ENCODE measurements around the gene EIF5. TPM values are rescaled to one million over a fixed set of nuclear protein-coding genes. Genes with fewer than 3 reads are reported as not detected.

Gene EIF5
- total RNA-seq, 1 donor from 2014 or later = 228 TPM

- H3K36me3 Mint-ChIP-seq (ENCODE audit: low read depth, unreplicated experiment) = no peaks in the 10 kb centered on the region
- no peak overlapping the region for H3K4me3 Mint-ChIP-seq (ENCODE audit: unreplicated experiment)
- no peaks in the 10 kb centered on the region for H3K9me3 Mint-ChIP-seq (ENCODE audit: unreplicated experiment)
- TF ChIP-seq CTCF (IDR thresholded peaks at IDR 0.05; ENCODE audit: unreplicated experiment) = peak; percentile 17
- no peak for DNase-seq (ENCODE audit: low spot score)
- H3K27me3 Mint-ChIP-seq (ENCODE audit: unreplicated experiment) = no peaks in the 10 kb centered on the region
- no peak overlapping the region for H3K27ac Mint-ChIP-seq (ENCODE audit: unreplicated experiment)
- no peaks in the 10 kb centered on the region for H3K4me1 Mint-ChIP-seq (ENCODE audit: unreplicated experiment)
Observed at GRCh38 chr14:103298620-103299019, 35.4 kb upstream of the EIF5 start.

DNA sequence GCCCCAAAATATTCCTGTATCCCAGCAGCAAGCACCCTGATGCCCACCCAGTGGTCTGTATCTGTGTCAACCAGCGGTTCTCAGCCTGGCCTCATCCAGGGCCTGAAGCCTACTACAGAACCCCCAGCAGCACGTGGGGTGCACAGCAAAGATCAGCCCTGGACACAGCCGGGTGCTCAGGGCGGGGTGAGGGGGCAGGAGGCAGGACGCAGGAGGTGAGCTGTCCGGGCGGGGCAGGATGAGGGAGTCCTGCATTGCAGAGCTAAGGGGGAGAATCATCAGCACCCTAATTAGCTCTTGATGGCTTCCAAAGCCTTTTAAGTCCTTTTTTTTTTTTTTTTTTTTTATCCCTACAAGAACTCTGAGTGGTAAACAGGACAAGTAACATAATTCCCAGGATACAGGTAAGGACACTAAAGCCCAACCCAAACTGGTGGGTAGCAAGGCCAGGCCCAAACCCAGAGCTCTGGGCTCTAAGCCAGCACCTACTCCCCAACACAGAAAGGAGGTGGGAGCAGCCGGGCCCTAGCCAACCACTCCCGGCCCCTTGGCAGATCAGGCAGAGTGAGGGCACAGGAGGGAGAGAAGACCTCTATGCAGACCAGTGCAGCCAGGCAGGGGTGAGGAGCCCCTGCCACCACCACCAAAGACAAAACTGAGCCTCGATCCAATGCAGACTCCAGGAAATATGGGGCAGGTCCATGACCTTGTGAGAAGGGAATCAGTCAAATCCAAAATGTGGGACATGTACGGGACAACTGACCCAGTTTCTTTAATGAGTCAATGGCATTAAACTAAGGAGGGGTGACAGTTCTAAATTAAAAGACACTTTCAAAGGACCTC is 32.3 kb upstream of the EIF5 start:
- Mint-ChIP-seq H3K36me3 (ENCODE audit: low read depth, unreplicated experiment) (no peaks in the 10 kb centered on the region), H3K27ac (ENCODE audit: unreplicated experiment) (no peak overlapping the region), H3K4me1 (ENCODE audit: unreplicated experiment) (no peaks in the 10 kb centered on the region), H3K9me3 (ENCODE audit: unreplicated experiment) (no peaks in the 10 kb centered on the region), H3K27me3 (ENCODE audit: unreplicated experiment) (no peaks in the 10 kb centered on the region), H3K4me3 (ENCODE audit: unreplicated experiment) (no peak overlapping the region)
- no peak for DNase-seq (ENCODE audit: low spot score)
- TF ChIP-seq CTCF (IDR thresholded peaks at IDR 0.05; ENCODE audit: unreplicated experiment) = no peak

- no peaks in the 10 kb centered on the region for H3K9me3 Mint-ChIP-seq (ENCODE audit: unreplicated experiment)
- no peaks in the 10 kb centered on the region for H3K36me3 Mint-ChIP-seq (ENCODE audit: low read depth, unreplicated experiment)
- TF ChIP-seq CTCF (IDR thresholded peaks at IDR 0.05; ENCODE audit: unreplicated experiment) = no peak
- peaks cover 4% of the 10 kb centered on the region for H3K27me3 Mint-ChIP-seq (ENCODE audit: unreplicated experiment)
- H3K4me3 Mint-ChIP-seq (ENCODE audit: unreplicated experiment) = no peak overlapping the region
- DNase-seq (ENCODE audit: low spot score) = no peak
- H3K27ac Mint-ChIP-seq (ENCODE audit: unreplicated experiment) = no peak overlapping the region
- H3K4me1 Mint-ChIP-seq (ENCODE audit: unreplicated experiment) = no peaks in the 10 kb centered on the region
Observed at GRCh38 chr14:103302966-103303365, 31.1 kb upstream of the EIF5 start.

GRCh38 chr14:103304706-103305105 is 29.3 kb upstream of the EIF5 start:
- no peak for TF ChIP-seq CTCF (IDR thresholded peaks at IDR 0.05; ENCODE audit: unreplicated experiment)
- H3K4me3 Mint-ChIP-seq (ENCODE audit: unreplicated experiment) = no peak overlapping the region
- H3K27ac Mint-ChIP-seq (ENCODE audit: unreplicated experiment) = no peak overlapping the region
- H3K4me1 Mint-ChIP-seq (ENCODE audit: unreplicated experiment) = no peaks in the 10 kb centered on the region
- no peak for DNase-seq (ENCODE audit: low spot score)
- peaks cover 7% of the 10 kb centered on the region for H3K27me3 Mint-ChIP-seq (ENCODE audit: unreplicated experiment)
- no peaks in the 10 kb centered on the region for H3K36me3 Mint-ChIP-seq (ENCODE audit: low read depth, unreplicated experiment)
- H3K9me3 Mint-ChIP-seq (ENCODE audit: unreplicated experiment) = no peaks in the 10 kb centered on the region
